Astrocyte (in vitro differentiated cells and primary cell): ENCODE results near the gene FCRL1.

Source experiments
- CTCF ChIP-seq: IDR thresholded peaks from 2 replicates; pipeline ENCODE4 v1.5.1; 2011; ENCODE audit warnings: low read depth, mild to moderate bottlenecking, inconsistent platforms, low read length, moderate library complexity; ENCODE audit not compliant: insufficient read depth
- EZH2 ChIP-seq: IDR thresholded peaks from 2 replicates; pipeline ENCODE4 v1.6.1; 2012; ENCODE audit warnings: mild to moderate bottlenecking, low read length, inconsistent platforms; ENCODE audit not compliant: insufficient read depth

GRCh38 chr1:157748262-157748817 lies 71.6 kb downstream of the FCRL1 start:
- TF ChIP-seq CTCF (no peak), EZH2 (no peak)
